ENCODE results near the gene SGPP2. TPM values are rescaled to one million over a fixed set of nuclear protein-coding genes. Genes with fewer than 3 reads are reported as not detected.

SGPP2 gene
- total and polyA plus RNA-seq, 2 experiments from 2014 or later: 0.08 TPM; not detected in 1

- Histone ChIP-seq H3F3A (replicated peaks; ENCODE audit: low read depth) (no peaks in the 10 kb centered on the region), H3K4me3 (no peak overlapping the region), H3K27me3 (ENCODE audit: insufficient read depth) (no peaks in the 10 kb centered on the region), H3K4me2 (no peak overlapping the region), H3K79me2 (replicated peaks; ENCODE audit: insufficient read depth) (no peaks in the 10 kb centered on the region), H3K36me3 (ENCODE audit: insufficient read depth) (no peaks in the 10 kb centered on the region; the same call in 1 of the 2 replicates), H3K4me1 (ENCODE audit: insufficient read depth) (no peaks in the 10 kb centered on the region), H3K9me2 (ENCODE audit: insufficient read depth) (no peaks in the 10 kb centered on the region), H2AFZ (no peak overlapping the region), H3K27ac (ENCODE audit: low read depth) (no peak overlapping the region), H4K20me1 (replicated peaks; ENCODE audit: insufficient read depth) (no peaks in the 10 kb centered on the region)
- peaks cover 4% of the 10 kb centered on the region for H3K27me3 Mint-ChIP-seq (ENCODE audit: insufficient read depth, low read depth, poor library complexity)
- no peaks in the 10 kb centered on the region; the same call in 2 of the 3 replicates for H3K4me1 Mint-ChIP-seq
- H3K36me3 Mint-ChIP-seq (ENCODE audit: low read depth): peaks cover 8% of the 10 kb centered on the region
- H3K4me3 Mint-ChIP-seq: no peak overlapping the region
- ATAC-seq (no peak), DNase-seq (ENCODE audit: low spot score) (no peak)
- TF ChIP-seq REST (IDR thresholded peaks at IDR 0.05; ENCODE audit: unreplicated experiment) (no peak), EZH2 (IDR thresholded peaks at IDR 0.05; ENCODE audit: low read depth, unreplicated experiment) (no peak), NANOG (IDR thresholded peaks at IDR 0.05; ENCODE audit: borderline replicate concordance) (no peak), STAT1 (IDR thresholded peaks at IDR 0.05; ENCODE audit: unreplicated experiment) (no peak), ETS1 (IDR thresholded peaks at IDR 0.05) (no peak), POLR2AphosphoS5 (IDR thresholded peaks at IDR 0.05; ENCODE audit: low read depth) (no peak), JUNB (IDR thresholded peaks at IDR 0.05; ENCODE audit: unreplicated experiment) (no peak), CTCF (conservative IDR thresholded peaks at IDR 0.05; ENCODE audit: low read depth in 2 of 2) (no peak), ZNF114 (CRISPR knock-in tag; IDR thresholded peaks at IDR 0.05) (no peak), CREB1 (CRISPR knock-in tag; IDR thresholded peaks at IDR 0.05; ENCODE audit: low read depth) (no peak), EZH2phosphoT487 (IDR thresholded peaks at IDR 0.05; ENCODE audit: unreplicated experiment) (no peak), ZNF331 (CRISPR knock-in tag; IDR thresholded peaks at IDR 0.05; ENCODE audit: low read depth) (no peak)
- TF ChIP-seq, protein P1, sequence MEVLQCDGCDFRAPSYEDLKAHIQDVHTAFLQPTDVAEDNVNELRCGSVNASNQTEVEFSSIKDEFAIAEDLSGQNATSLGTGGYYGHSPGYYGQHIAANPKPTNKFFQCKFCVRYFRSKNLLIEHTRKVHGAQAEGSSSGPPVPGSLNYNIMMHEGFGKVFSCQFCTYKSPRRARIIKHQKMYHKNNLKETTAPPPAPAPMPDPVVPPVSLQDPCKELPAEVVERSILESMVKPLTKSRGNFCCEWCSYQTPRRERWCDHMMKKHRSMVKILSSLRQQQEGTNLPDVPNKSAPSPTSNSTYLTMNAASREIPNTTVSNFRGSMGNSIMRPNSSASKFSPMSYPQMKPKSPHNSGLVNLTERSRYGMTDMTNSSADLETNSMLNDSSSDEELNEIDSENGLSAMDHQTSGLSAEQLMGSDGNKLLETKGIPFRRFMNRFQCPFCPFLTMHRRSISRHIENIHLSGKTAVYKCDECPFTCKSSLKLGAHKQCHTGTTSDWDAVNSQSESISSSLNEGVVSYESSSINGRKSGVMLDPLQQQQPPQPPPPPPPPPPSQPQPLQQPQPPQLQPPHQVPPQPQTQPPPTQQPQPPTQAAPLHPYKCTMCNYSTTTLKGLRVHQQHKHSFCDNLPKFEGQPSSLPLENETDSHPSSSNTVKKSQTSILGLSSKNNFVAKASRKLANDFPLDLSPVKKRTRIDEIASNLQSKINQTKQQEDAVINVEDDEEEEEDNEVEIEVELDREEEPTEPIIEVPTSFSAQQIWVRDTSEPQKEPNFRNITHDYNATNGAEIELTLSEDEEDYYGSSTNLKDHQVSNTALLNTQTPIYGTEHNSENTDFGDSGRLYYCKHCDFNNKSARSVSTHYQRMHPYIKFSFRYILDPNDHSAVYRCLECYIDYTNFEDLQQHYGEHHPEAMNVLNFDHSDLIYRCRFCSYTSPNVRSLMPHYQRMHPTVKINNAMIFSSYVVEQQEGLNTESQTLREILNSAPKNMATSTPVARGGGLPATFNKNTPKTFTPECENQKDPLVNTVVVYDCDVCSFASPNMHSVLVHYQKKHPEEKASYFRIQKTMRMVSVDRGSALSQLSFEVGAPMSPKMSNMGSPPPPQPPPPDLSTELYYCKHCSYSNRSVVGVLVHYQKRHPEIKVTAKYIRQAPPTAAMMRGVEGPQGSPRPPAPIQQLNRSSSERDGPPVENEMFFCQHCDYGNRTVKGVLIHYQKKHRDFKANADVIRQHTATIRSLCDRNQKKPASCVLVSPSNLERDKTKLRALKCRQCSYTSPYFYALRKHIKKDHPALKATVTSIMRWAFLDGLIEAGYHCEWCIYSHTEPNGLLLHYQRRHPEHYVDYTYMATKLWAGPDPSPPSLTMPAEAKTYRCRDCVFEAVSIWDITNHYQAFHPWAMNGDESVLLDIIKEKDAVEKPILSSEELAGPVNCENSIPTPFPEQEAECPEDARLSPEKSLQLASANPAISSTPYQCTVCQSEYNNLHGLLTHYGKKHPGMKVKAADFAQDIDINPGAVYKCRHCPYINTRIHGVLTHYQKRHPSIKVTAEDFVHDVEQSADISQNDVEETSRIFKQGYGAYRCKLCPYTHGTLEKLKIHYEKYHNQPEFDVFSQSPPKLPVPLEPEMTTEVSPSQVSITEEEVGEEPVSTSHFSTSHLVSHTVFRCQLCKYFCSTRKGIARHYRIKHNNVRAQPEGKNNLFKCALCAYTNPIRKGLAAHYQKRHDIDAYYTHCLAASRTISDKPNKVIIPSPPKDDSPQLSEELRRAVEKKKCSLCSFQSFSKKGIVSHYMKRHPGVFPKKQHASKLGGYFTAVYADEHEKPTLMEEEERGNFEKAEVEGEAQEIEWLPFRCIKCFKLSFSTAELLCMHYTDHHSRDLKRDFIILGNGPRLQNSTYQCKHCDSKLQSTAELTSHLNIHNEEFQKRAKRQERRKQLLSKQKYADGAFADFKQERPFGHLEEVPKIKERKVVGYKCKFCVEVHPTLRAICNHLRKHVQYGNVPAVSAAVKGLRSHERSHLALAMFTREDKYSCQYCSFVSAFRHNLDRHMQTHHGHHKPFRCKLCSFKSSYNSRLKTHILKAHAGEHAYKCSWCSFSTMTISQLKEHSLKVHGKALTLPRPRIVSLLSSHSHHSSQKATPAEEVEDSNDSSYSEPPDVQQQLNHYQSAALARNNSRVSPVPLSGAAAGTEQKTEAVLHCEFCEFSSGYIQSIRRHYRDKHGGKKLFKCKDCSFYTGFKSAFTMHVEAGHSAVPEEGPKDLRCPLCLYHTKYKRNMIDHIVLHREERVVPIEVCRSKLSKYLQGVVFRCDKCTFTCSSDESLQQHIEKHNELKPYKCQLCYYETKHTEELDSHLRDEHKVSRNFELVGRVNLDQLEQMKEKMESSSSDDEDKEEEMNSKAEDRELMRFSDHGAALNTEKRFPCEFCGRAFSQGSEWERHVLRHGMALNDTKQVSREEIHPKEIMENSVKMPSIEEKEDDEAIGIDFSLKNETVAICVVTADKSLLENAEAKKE (CRISPR knock-in tag; IDR thresholded peaks at IDR 0.05): no peak
- peaks cover 17% of the 10 kb centered on the region for H3K9me3 Mint-ChIP-seq
- H3K27ac Mint-ChIP-seq: no peak overlapping the region
Observed at GRCh38 chr2:222459983-222460382, 35.6 kb downstream of the SGPP2 start.
